CD4-positive, alpha-beta memory T cell (primary cell): ENCODE data around the gene CT45A10. TPM values are rescaled to one million over a fixed set of nuclear protein-coding genes. Genes with fewer than 3 reads are reported as not detected.
"Not testable (repeated sequence)": the region's sequence is repeated elsewhere in the genome, so short reads cannot be mapped to it uniquely, and the experiment has no call there.

ENCODE experiments used
- CTCF ChIA-PET: fragments of 350-600 bp; sonication (Branson Sonifier 250); formaldehyde crosslinking; loops from one replicate; lab custom pipeline; 2021; ENCODE audit warnings: inconsistent platforms; ENCODE audit not compliant: partially characterized antibody; lab: Charles Lee
- POLR2A ChIA-PET: fragments of 350-600 bp; sonication (Branson Sonifier 250); formaldehyde crosslinking; loops from one replicate; lab custom pipeline; 2021; ENCODE audit not compliant: partially characterized antibody; lab: Charles Lee
- DNase-seq, 5 donors: peaks; one replicate each; pipeline versions ENCODE4 v3.0.0 to v3.0.0-alpha.2; 2020 to 2022; ENCODE audit warnings: mixed read lengths in 1 of 5
- H3K27ac ChIP-seq: one replicate; pipeline ENCODE4 v1.7.0; 2013; ENCODE audit warnings: low read depth, low read length
- H3K27me3 ChIP-seq: 2 replicates; pipeline ENCODE4 v1.7.0; 2013; ENCODE audit warnings: mild to moderate bottlenecking, low read length, moderate library complexity; ENCODE audit not compliant: insufficient read depth
- H3K36me3 ChIP-seq: 2 replicates; pipeline ENCODE4 v1.7.0; 2013; ENCODE audit warnings: mild to moderate bottlenecking, low read length, moderate library complexity; ENCODE audit not compliant: insufficient read depth
- H3K4me1 ChIP-seq: 2 replicates; pipeline ENCODE4 v1.7.0; 2013; ENCODE audit warnings: mild to moderate bottlenecking, low read length, moderate library complexity; ENCODE audit not compliant: insufficient read depth
- H3K4me3 ChIP-seq, 2 donors: one replicate each; pipeline ENCODE4 v1.7.0; 2013; ENCODE audit warnings: low read length in 2 of 2, mild to moderate bottlenecking in 1 of 2
- H3K9me3 ChIP-seq, 2 donors: one replicate each; pipeline ENCODE4 v1.7.0; 2013; ENCODE audit warnings: low read length in 2 of 2, control low read depth in 1 of 2; ENCODE audit not compliant: control insufficient read depth in 1 of 2
- H3K27ac Mint-ChIP-seq, 7 donors: one replicate each; pipeline ENCODE4 v1.8.0; 2020 to 2021; ENCODE audit warnings: mixed read lengths in 7 of 7, mild to moderate bottlenecking in 6 of 7, inconsistent platforms in 3 of 7, moderate library complexity in 3 of 7
- H3K27me3 Mint-ChIP-seq, 2 donors: one replicate each; pipeline ENCODE4 v1.8.0; 2020 to 2021; ENCODE audit warnings: mixed read lengths in 2 of 2
- H3K36me3 Mint-ChIP-seq, 2 donors: one replicate each; pipeline ENCODE4 v1.8.0; 2020 to 2021; ENCODE audit warnings: mixed read lengths in 2 of 2, inconsistent platforms in 1 of 2, mild to moderate bottlenecking in 1 of 2
- H3K4me1 Mint-ChIP-seq, 4 donors: one replicate each; pipeline ENCODE4 v1.8.0; 2020 to 2021; ENCODE audit warnings: mixed read lengths in 4 of 4, mild to moderate bottlenecking in 1 of 4
- H3K4me3 Mint-ChIP-seq, 8 donors: one replicate each; pipeline ENCODE4 v1.8.0; 2020 to 2021; ENCODE audit warnings: mixed read lengths in 8 of 8, mild to moderate bottlenecking in 7 of 8, moderate library complexity in 6 of 8, inconsistent platforms in 3 of 8
- H3K9me3 Mint-ChIP-seq, 8 donors: one replicate each; pipeline ENCODE4 v1.8.0; 2020 to 2021; ENCODE audit warnings: mixed read lengths in 8 of 8, mild to moderate bottlenecking in 5 of 8, inconsistent platforms in 3 of 8, moderate library complexity in 1 of 8
- intact Hi-C: fragments of 100-400 bp; cut with micrococcal nuclease; formaldehyde crosslinking; loops from one replicate; pipeline ENCODE4 v1.15.1; 2023
- polyA plus RNA-seq, 2 donors: library from polyadenylated mRNA; unstranded; fragments of 300-500 nt; fragmentation: Illumina TruSeq; gene quantifications; one replicate each; pipeline ENCODE4 v1.2.3, GENCODE V29; 2021
- total RNA-seq, 2 experiments: library from RNA; stranded (reverse); gene quantifications; one replicate each; pipeline ENCODE4 v1.2.3, GENCODE V29; 2021

CT45A10 gene
- total RNA-seq (not detected), polyA plus RNA-seq (not detected)

- H3K4me1 Mint-ChIP-seq = no peaks in the 10 kb centered on the region
- H3K27me3 Mint-ChIP-seq = no peaks in the 10 kb centered on the region
- Histone ChIP-seq H3K4me3 (no peak within 1 kb of the TSS), H3K27ac (no peak within 1 kb of the TSS), H3K9me3 (no peaks in the 10 kb centered on the region), H3K4me1 (no peaks in the 10 kb centered on the region), H3K36me3 (no peaks in the 10 kb centered on the region), H3K27me3 (no peaks in the 10 kb centered on the region)
- H3K27ac Mint-ChIP-seq = no peak within 1 kb of the TSS
- intact Hi-C loops = no loop called here
- no peak for DNase-seq
- H3K4me3 Mint-ChIP-seq = no peak within 1 kb of the TSS
- H3K36me3 Mint-ChIP-seq = no peaks in the 10 kb centered on the region
- H3K9me3 Mint-ChIP-seq = no peaks in the 10 kb centered on the region
- POLR2A ChIA-PET = no interaction called here
- CTCF ChIA-PET = no interaction called here
These were observed at the start of gene CT45A10, which contains the start of gene SAGE1 for GRCh38 chrX:135893294-135893817. CT45A10 (minus strand) TSS chrX:135893444; CDS start chrX:135885344, 8,100 bp downstream. SAGE1 (plus strand) TSS chrX:135893716; CDS start chrX:135896243, 2,527 bp downstream.

GRCh38 chrX:135931644-135932487 is 38.6 kb upstream of the CT45A10 start:
- peak in 4 of 5 donors; percentile 25 to 35 (median 28) for DNase-seq
- Mint-ChIP-seq H3K4me3 (peak overlapping the region in 1 of 8 donors; percentile 14), H3K27ac (peak overlapping the region in 1 of 7 donors; percentile 8), H3K4me1 (peaks cover 0 to 1% (median 0%) of the 10 kb centered on the region in 4 donors), H3K9me3 (peaks cover 0 to 4% (median 0%) of the 10 kb centered on the region in 8 donors), H3K36me3 (no peaks in the 10 kb centered on the region), H3K27me3 (no peaks in the 10 kb centered on the region)
- no peaks in the 10 kb centered on the region for H3K27me3 ChIP-seq
- intact Hi-C loops = no loop called here
- POLR2A ChIA-PET = no interaction called here
- no peak overlapping the region for H3K4me3 ChIP-seq
- H3K9me3 ChIP-seq = no peaks in the 10 kb centered on the region
- CTCF ChIA-PET = interaction anchor here (1.2 to 1.3 kb wide), 2 partner anchors 21 to 96 kb away, joined by 3 read pairs; no protein-coding TSS in a partner anchor
- no peaks in the 10 kb centered on the region for H3K36me3 ChIP-seq
- no peaks in the 10 kb centered on the region for H3K4me1 ChIP-seq
- H3K27ac ChIP-seq = no peak overlapping the region

- Histone ChIP-seq H3K27me3 (no peaks in the 10 kb centered on the region), H3K4me3 (no peak overlapping the region), H3K4me1 (no peaks in the 10 kb centered on the region), H3K9me3 (no peaks in the 10 kb centered on the region), H3K36me3 (no peaks in the 10 kb centered on the region), H3K27ac (no peak overlapping the region)
- no peak for DNase-seq
- POLR2A ChIA-PET = no interaction called here
- Mint-ChIP-seq H3K4me1 (peaks cover 0 to 1% (median 0%) of the 10 kb centered on the region in 4 donors), H3K27ac (no peak overlapping the region), H3K9me3 (no peaks in the 10 kb centered on the region), H3K4me3 (no peak overlapping the region), H3K36me3 (no peaks in the 10 kb centered on the region), H3K27me3 (no peaks in the 10 kb centered on the region)
- CTCF ChIA-PET = no interaction called here
- intact Hi-C loops = no loop called here
These were observed 34.7 kb upstream of the CT45A10 start for GRCh38 chrX:135927897-135928296.

- H3K27me3 ChIP-seq = no peaks in the 10 kb centered on the region
- Mint-ChIP-seq H3K4me3 (no peak overlapping the region), H3K27ac (no peak overlapping the region), H3K9me3 (no peaks in the 10 kb centered on the region), H3K4me1 (no peaks in the 10 kb centered on the region), H3K27me3 (no peaks in the 10 kb centered on the region), H3K36me3 (no peaks in the 10 kb centered on the region)
- POLR2A ChIA-PET = no interaction called here
- CTCF ChIA-PET = no interaction called here
- DNase-seq = no peak
- no peaks in the 10 kb centered on the region for H3K36me3 ChIP-seq
- H3K4me3 ChIP-seq = no peak overlapping the region
- no peaks in the 10 kb centered on the region for H3K4me1 ChIP-seq
- intact Hi-C loops = no loop called here
- no peak overlapping the region for H3K27ac ChIP-seq
- H3K9me3 ChIP-seq = no peaks in the 10 kb centered on the region
These were observed 30.1 kb upstream of the CT45A10 start for GRCh38 chrX:135923353-135923752.

GRCh38 chrX:135920516-135920915 is 27.3 kb upstream of the CT45A10 start:
- H3K4me1 ChIP-seq, DNase-seq, H3K27ac Mint-ChIP-seq, H3K27ac ChIP-seq, H3K4me3 ChIP-seq, H3K4me3 Mint-ChIP-seq, H3K9me3 ChIP-seq, H3K9me3 Mint-ChIP-seq, POLR2A ChIA-PET, H3K27me3 Mint-ChIP-seq, intact Hi-C loops, CTCF ChIA-PET, H3K27me3 ChIP-seq, H3K36me3 Mint-ChIP-seq, H3K36me3 ChIP-seq, H3K4me1 Mint-ChIP-seq: not testable (repeated sequence)

GRCh38 chrX:135914404-135914803 is 21.2 kb upstream of the CT45A10 start:
- POLR2A ChIA-PET = no interaction called here
- H3K4me3 Mint-ChIP-seq = no peak overlapping the region
- CTCF ChIA-PET = no interaction called here
- H3K4me1 ChIP-seq = no peaks in the 10 kb centered on the region
- H3K9me3 ChIP-seq = no peaks in the 10 kb centered on the region
- no peaks in the 10 kb centered on the region for H3K36me3 ChIP-seq
- no peak overlapping the region for H3K27ac Mint-ChIP-seq
- H3K27ac ChIP-seq = no peak overlapping the region
- peaks cover 3 to 4% of the 10 kb centered on the region in 2 donors for H3K27me3 Mint-ChIP-seq
- DNase-seq = no peak
- no peak overlapping the region for H3K4me3 ChIP-seq
- intact Hi-C loops = no loop called here
- no peaks in the 10 kb centered on the region for H3K9me3 Mint-ChIP-seq
- no peaks in the 10 kb centered on the region for H3K4me1 Mint-ChIP-seq
- H3K36me3 Mint-ChIP-seq = no peaks in the 10 kb centered on the region
- no peaks in the 10 kb centered on the region for H3K27me3 ChIP-seq

GRCh38 chrX:135910251-135910650 is 17.0 kb upstream of the CT45A10 start:
- Histone ChIP-seq H3K9me3 (no peaks in the 10 kb centered on the region), H3K4me1 (no peaks in the 10 kb centered on the region), H3K27me3 (no peaks in the 10 kb centered on the region), H3K4me3 (no peak overlapping the region), H3K27ac (no peak overlapping the region), H3K36me3 (no peaks in the 10 kb centered on the region)
- Mint-ChIP-seq H3K9me3 (no peaks in the 10 kb centered on the region), H3K4me3 (no peak overlapping the region), H3K27me3 (peaks cover 4 to 8% of the 10 kb centered on the region in 2 donors), H3K27ac (no peak overlapping the region), H3K4me1 (no peaks in the 10 kb centered on the region), H3K36me3 (no peaks in the 10 kb centered on the region)
- no peak for DNase-seq
- POLR2A ChIA-PET = no interaction called here
- intact Hi-C loops = no loop called here
- CTCF ChIA-PET = no interaction called here
